NCI-H524 (cell line): ENCODE measurements around the gene KIZ.
A peak's percentile ranks its signal among the peaks of the same experiment; 100 is the strongest.
"Not testable (repeated sequence)": the region's sequence is repeated elsewhere in the genome, so short reads cannot be mapped to it uniquely, and the experiment has no call there.

Experiments used
- DNase-seq, 2 experiments: peaks; one replicate each; lab custom pipeline; 2025; lab: John Stamatoyannopoulos, UW

KIZ gene

DNA sequence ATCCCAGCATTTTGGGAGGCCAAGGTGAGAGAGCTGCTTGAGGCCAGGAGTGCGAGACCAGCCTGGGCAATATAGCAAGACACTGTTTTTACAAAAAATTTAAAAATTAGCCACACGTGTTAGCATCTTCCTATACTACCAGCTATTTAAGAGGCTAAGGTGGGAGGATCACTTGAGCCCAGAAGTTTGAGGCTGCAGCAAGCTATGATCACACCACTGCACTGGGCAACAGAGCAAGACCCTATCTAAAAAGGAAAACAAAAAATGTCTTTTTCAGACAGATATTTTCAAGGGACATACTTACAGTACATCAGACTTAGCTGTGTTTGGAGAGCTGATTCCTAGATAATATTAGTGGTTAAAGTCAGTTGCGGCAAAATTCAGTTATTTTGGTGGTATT is 104.3 kb downstream of the KIZ start:
- no peak for DNase-seq

DNA sequence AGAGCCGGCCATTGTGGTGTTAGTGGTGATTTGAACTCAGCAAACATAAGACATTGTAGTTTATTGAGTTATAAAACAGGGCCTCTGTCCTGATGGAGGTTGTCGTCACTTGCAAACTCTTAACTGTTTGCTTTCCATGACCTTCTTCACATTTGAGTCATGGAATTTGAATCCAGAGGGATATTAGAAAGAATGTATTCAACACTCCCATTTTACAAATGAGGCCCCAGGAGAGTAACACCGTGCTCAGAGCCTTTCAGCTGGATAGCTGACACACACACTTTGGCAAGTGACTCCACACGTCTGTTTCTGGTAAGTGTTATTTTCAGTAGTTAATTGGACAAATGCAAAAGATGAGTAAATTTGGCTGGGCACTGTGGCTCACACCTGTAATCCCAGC is 104.8 kb downstream of the KIZ start:
- DNase-seq, result no peak

DNA sequence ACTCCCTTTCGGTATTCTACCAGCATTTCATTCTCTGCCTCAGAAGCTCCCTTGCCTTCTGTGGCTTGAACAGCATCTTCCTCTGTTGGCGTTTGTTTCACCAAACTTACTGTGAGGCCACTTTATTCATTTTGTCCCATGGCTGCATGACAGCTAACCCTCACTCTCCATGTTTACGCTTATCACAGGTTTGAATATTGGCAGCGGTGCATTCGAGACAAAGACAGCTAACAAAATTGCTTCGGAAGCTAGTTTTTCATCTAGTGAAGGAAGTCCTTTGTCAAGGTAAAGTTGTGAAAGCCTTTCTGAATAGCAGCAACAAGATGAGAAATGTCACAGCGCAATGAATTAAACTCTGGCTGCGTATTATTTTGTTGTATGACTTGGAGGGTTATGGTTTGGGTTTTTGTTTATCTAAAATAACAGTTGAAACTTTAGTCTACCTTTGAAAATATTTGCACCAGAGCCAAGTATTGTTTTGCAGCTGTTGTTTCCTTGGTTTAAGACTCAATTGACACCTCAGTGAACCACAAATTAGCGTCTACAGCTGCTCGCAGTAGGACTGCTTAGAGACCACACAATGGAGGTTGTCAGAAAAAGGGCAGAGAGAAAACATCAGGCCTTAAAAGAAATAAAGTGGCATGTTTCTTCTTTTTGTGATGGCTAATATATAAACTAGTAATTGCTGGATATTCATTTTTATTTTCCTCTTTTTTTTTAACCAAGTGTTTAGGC is 106.8 kb downstream of the KIZ start:
- no peak for DNase-seq

DNA sequence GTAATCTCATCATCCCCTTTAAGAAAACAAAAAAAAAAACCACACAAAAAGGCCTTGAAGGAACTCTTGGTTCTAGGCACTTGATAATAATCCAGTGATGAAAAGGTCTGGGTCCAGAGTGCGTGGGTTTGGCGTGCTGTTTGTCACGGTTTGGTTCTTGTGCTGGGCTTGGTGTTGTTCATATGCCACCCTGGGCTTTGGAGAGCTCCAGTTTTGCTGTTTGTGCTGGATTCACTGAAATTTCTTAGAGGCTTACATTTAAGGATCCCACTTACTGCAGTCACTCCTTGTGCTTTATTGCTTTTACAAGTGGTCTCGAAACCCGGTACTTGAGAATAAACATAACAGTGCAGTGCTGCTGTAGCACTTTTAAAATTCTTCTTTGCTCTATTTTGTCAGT is 108.4 kb downstream of the KIZ start:
- DNase-seq, result no peak

DNA sequence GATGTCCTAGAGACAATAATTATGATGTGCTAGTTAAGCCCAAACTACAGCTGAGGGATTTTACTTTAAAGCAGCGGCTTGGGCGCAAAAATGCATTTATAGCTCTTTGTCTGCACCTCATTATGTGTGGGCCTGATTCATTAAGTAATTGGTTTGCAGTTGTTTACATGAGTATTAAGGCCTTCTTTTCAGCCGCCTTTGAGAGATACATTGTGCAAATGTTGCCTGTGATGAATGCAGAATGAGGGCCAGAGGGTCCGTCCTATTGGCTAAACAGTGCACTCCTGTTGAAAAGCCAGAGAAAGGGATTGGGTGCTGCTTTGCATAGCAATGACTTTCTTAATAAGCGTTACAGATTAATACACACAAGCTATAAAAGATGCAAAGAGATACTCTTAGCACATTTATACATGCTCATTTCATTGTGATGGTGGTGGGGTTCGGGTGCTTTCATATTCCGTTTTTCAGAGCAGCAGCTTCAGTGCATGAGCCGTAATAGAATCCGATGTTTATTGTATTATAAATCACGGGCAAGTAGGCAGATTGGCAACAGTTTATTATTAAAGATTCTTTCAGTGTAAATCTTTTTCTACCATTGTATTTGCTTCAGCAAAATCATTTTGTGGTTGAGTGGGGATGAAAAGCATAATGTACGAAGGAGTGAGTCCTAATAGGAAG is 109.1 kb downstream of the KIZ start:
- no peak for DNase-seq

DNA sequence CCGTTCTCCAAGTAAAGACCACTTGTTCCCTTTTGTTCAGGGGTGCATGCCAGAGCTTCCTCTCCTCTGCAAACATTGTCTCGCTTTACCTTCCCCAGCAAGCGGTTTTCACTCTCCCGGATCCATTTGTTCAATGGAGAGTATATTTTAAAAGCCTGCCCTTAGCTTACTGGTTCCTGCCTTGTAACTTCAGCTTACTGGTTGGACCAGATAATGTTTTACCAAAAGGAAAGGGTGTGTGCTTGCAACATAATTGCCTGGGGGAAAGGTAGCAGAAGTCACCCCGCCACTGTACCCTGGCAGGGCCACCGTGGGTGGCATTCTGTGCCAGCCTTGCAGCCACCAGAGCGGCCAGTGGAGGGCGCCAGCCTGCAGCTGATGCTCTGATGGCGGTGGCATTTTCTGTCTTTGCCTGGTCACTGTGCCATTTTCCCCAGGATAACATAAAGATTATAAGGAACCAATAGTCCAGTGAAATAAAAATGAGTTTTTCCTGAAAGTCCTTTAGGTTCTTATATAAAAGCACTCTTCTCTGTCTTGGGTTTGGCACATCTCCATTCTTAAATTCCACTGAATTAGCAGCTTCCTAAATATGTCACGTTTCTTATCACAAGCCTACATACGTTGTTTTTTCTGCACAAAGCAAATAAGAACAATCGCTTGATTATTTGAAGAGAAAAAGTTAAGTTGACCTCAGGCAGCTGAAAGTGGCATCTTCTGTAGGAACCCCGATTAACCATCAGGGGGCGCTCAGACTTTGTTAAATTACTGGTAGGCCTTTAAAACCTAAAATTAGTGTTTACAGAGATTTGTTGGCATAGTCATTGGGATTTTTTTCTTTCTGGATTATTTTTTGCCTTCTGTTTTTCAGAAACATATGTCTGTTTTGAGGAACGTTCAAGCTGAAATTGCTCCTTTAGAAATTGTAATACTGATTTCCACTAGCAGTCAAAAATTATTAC is 109.9 kb downstream of the KIZ start:
- DNase-seq, result peak; percentile 58 to 77

DNA sequence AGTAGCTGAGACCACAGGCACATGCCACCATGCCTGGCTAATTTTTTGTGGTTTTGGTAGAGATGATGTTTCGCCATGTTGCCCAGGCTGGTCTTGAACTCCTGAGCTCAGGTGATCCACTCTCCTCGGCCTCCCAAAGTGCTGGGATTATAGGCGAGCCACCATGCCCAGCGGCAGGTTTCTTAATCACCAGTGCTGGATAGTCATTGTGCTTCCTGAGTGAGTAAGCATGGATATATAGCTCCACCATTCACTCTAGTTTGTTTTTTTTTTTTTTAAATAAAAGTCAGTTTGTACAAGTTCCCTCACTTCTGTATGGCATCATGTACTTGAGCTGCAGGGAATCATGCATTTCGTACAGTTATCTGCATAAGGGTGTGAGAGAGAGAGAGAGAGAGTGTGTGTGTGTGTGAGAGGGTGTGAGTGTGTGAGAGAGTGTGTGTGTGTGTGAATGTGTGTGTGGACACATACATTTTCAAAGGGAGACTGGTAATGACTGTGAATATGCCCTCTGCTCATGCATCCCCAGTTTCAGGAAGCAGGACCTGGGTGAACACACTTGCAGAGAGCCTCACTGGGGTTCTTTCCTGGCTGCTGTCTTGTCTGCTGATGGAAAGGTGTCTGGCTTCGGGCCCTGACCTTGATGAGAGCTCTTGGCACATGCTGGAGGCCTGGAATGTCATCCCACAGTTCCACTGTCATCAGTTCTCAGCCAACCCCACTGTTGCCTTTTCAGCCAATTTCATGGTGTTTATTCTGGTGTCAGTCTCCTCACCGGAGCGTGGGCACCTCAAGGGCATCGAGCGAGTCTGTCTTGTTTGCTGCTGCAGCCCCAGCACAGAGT is 112.3 kb downstream of the KIZ start:
- no peak for DNase-seq

DNA sequence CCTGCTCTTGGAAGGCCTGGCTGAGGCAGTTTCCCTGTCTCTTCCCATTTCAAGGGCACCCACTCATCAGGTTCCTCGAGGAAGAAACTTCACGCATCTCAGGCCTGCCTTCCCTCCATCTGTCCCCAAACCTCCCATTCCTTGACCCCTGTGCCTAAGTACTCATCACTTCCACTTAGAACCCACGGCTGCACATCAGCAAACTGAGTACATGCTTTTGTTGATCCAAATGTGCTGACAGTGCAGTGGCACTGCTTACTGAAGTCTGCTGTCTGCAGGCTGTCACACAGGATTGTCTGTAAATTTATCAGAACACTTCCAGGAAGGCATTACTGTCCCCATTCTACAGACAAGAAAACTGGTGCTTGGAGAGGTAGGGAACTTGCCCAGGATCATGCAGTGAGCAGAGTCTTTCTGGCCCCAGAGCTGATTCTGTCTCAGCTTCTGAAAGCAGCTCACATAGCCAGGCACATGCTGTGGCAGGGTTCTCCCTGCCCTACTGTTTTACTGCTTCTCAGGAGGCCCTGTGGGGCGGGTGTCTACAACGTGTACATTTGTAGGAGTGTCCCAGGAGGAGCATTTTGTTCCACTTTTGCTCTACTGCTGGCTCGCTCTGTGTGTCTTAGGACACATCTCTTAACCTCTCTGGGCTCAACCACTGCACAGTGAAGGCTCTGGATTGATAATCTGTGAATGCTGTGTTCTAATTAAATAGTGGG is 113.1 kb downstream of the KIZ start:
- no peak for DNase-seq

DNA sequence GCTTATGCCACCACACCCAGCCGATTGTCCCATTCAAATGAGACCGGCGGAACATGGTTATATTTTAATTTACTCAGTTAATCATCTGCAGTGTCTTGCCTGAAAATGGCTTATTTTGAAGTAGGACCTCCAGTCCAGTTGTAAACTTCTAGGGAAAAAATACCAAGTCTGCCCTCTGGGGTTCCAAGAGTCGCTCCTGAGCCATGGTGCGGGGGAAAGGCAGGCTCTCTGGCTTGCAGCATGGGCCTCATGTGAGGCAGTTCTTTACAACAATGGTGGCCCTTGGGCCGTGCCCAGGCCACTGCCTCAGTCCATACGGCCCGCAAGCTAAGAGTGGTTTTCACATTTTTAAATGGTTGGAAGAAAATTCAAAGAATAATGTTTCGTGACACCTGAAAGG is 114.5 kb downstream of the KIZ start:
- no peak for DNase-seq

DNA sequence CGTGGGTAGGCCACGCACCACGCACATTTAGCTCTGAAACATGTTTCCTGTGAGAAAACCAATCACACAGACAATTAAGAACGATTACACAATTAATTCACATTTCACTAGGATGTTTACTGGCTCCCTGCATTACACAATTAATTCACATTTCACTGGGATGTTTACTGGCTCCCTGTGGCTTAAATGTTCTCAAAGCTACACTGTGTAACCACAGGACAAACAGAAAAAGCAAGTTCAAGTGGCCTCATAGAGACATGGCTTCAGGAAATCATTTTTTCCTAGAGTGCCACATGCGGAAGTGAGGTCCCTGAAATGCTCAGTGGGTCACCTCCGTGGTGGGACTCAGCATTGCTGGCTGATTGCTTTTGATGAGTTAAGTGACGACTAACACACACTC is 115.5 kb downstream of the KIZ start:
- no peak for DNase-seq

DNA sequence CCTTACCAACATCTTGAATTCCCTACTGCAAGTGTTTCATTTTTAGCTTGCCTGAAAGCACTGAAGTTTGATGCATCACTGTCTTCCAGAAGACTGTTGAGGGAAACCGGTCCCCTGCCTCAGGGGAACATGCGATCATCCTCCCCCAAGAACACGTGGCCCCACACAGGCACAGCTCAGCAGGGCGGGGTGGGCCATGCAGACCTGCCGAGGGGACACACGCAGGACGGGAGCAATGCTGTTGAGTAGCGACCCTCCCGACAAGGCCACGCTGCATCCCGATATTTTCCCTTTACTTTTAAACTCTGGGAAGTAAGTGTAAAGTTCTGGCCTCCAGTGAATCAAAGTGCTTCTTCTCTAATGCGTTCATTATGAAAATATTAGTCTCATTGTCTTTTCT is 117.9 kb downstream of the KIZ start:
- no peak for DNase-seq

DNA sequence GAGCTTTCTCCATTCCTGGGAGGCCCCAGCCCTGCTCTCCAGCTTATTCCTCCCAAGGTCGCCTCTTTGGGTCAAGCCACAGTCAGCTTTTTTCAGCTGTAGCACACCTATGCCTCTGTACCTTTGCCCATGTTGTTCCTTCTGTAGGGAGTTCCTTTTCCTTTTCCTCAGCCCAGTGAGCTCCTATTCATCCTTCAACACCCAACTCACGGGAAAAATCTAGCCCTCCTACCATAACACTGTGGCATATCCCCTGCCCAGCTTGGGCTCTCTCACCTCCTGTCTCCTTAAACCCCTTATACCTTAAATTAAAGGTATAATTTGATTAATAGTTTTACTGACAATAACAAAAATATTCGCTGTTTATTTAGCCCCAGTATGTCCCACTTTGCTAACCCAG is 118.9 kb downstream of the KIZ start:
- DNase-seq, result no peak

DNA sequence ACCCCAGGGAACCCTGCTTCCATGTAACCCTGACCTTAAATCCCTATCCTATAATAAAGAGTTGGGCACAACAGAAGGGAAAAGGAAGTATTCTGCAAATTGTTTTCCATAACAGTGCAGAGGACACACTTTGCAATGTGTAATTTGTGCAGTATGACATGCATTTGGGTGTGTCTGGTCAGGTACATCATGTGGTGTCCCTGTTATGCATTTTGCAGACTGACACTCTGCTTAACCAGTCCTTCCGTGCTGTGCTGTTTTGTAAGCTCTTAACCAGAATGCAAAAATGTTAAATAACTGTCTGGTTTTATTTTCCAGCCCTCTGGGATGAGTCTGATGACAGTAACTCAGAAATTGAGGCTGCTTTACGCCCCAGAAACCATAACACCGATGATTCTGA is 120.3 kb downstream of the KIZ start:
- no peak for DNase-seq

DNA sequence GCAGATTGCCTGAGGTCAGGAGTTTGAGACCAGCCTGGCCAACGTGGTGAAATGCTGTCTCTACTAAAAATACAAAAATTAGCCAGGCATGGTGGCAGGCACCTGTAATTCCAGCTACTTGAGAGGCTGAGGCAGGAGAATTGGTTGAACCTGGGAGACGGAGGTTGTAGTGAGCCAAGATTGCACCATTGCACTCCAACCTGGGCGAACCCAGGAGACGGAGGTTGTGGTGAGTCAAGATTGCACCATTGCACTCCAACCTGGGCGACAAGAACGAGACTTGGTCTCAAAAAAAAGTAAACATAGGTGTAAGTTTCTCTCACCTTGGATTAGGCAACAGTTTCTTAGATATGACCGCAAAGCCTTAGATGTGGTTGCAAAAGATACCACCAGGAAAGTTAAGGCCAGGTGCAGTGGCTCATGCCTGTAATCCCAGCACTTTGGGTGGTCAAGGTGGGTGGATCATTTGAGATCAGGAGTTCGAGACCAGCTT is 121.8 kb downstream of the KIZ start:
- DNase-seq, result not testable (repeated sequence)

DNA sequence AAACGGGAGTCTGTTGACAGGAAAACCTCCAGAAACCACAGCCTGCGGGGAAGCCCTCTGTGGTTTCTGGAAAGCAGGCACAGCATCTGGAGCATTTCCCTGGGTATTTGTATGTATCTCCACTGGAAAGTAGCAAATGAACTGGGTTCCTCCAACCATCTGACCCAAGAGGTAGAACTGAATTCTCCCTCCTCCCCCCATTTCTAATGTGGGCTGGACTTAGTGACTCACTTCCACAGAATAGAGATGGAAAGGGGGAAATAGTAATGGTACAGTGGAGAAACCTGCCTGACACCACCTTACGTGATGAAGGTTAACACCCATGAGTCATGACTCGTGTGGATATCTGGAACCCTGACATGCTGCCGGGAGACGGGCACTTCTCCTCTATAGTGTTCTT is 125.4 kb downstream of the KIZ start:
- DNase-seq, result no peak

DNA sequence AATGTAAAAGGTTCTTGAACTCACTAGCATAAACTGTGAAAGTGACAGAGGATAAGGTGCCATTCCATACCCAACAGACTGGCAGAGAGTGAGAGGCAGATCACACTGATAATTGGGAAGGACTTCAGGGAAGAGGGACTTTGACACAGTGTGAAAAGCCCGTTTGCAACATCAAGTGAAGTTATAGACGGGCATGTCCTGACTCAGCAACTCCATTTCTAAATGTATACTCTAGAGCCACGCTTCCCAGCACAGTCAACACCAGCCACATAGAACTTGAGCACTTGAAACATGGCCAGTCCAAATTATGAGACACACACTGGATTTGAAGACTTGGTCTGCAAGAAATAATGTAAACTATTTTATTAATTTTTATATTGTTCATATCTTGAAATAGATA is 131.3 kb downstream of the KIZ start:
- DNase-seq, result no peak

DNA sequence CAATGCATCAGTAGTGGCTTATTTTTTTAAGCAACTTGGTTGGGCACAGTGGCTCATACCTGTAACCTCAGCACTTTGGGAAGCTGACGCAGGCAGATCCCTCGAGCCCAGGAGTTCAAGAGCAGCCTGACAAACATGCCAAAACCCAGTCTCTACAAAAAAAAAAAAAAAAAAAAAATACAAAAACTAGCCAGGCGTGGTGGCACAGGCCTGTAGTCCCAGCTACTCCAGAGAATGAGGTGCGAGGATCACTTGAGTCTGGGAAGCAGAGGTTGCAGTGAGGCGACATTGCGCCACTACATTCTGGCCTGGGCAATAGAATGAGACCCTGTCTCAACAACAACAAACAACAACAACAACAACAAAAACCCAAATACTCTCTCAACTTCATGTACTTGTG is 132.5 kb downstream of the KIZ start:
- DNase-seq, result no peak

DNA sequence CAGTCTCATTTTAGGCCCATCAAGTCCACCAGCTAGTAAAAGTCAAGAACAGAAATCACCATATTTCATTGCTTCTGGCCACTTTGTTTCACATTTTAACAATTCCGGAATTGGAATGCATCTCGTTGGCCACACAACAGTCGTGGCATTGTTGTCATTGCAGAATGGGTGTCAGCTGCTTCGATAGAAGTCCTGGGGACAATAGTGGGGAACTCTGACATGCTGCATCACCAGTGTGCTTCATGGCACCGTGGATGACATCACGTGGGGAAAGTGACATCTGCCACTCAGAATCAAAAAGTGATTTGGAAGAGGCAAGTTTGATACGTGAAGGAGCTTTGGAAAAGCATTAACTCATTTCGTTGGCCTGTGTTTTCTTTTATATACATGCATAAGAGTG is 133.5 kb downstream of the KIZ start:
- no peak for DNase-seq

DNA sequence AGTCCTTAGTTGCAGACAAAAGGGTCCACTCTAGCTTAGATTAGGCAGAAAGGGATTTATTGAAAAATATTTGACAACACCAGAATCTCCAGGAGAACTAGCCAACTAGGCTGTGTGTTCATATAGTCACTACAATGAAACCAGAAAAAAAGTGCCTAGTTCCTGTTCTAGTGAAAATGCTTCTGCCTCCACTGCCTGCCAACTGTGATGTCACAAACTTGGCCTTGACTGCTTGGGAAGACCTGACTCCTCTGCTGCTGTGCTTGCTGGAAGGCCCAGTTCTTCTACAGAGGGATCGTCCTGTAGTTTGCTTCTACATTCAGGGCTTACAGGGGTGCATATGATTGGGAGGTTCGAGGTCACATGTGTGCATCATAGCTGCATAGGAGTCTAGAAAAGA is 136.9 kb downstream of the KIZ start:
- no peak for DNase-seq

DNA sequence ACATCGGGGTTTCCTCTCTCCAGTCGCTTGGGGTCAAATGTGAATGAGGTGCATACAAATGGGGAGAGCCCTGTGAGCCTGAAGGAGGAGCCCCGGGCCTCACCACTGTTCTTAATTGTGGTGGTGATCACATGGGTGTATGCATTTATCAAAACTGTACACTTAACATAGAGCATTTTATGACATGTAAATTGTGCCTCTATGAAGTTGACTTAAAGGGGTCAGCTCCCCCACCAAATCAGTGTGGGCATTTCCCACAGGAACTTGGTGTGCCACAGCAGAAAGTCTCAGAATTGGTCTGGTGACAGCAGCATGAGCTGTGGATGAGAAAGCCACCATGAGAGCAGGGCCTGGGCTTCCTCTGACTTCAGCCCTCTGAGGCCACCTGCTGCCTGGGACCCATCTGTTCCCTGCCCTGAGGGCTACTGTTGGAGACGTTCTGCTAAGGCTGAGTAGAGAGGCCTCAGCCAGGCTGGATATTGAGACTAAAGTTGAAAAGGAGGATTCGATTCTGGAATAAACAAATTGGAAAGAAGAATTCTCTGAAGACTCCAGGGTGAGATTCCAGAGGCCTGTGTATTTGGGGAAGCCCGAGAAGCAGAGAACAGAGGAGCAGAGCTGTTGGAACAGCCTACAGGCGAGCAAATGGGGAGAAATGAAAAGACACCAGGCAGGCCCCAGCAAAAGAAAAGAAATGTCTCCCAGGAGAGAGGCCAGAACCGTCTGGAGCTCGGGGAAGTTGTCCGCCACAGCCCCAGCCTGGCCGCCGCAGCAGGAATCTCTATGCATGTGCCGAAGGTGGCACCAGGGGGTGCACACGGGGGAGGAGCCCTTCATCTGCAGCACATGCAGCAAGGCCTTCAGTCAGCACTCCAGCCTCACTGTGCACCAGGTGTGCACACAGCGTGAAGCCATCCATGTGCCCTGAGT is 139.6 kb downstream of the KIZ start:
- peak; percentile 14 to 62 for DNase-seq
